COR-L47 (cell line): ENCODE results near the gene RIPPLY2.
"Not testable (repeated sequence)": the region's sequence is repeated elsewhere in the genome, so short reads cannot be mapped to it uniquely, and the experiment has no call there.

Experiments
- DNase-seq: peaks from one replicate; lab custom pipeline; 2025; lab: John Stamatoyannopoulos, UW

RIPPLY2 gene

DNA sequence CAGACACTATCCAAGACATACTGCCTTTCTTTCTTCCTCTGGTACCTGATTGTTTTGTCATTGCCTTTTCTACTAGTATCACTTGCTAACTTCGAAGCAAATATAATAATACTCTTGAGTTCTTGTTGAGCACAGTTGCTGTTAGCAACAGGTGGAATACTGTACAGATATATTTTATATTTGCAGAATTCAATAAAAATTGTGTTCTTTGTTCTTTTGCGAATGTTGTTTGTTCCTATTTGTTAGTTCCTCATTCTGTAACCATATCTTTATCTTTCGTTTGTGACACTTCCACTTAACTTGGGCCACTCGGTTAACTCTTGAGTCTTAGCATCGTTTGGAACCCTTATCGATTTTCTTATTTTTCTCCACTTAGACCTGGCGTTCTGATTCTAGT, 7.2 kb downstream of the RIPPLY2 start:
- no peak for DNase-seq

DNA sequence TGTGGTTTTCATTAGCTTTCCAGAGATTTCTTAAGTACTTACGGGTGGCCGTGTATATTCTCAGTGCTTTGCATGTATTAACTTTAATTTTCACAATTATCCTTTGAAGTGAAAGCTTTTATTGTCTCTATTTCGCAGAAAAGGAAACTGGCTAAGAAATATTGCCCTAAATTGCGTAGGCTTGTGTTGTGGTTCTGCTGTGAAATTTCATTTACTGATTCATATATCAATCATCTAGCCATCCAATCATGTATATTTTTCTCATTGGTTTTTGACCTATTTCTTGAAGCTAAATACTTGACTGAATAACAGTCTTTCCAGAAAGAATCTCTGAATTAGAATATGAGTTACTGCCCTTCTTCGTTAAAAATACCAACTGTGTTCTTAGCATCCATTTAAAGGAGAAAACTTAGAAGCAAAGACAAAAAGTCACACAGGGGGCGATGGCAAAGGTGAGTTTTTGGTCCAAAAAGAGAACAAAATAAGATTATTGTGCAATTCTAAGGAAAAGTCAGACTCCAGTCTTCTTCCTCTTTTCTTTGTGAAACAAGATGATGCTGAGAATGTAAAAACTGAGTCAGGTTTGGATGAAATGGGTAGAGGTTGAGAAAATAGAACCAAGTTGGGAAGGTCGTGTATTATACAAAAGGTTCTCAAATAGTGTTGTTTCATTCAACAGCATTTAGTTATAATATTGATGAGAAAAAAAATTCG, 7.8 kb downstream of the RIPPLY2 start:
- DNase-seq, result no peak

DNA sequence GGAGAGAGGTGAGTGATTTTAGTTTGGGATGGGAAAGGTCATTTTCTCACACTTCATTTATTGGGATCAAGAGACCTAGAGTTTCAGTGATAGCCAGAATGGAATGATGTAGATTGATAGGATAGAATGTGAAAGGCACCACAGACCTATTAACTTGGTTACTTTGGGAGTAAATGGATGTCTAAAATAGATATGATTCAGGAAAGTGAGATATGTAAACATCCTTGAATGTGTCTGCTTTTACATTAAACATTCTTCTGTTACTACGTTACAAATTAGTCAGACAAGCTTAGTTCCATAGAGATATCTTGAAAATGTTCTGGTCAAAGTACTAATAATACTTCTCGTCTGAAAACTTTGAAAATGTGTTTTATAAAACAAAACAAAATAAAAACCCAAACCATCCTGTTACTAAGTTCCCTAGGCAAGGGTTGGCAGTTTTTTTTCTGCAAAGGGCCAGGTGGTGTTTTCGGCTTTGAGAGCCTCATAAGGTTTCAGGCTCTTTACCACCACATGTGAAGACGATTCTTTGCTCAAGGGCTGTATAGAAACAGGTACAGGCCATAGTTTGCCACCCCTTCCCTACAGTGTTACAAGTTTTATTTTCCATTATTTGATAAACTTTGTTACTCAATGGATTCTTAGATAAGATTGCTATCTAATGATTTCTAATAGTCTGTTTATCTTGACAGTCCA, 9.8 kb downstream of the RIPPLY2 start:
- no peak for DNase-seq

DNA sequence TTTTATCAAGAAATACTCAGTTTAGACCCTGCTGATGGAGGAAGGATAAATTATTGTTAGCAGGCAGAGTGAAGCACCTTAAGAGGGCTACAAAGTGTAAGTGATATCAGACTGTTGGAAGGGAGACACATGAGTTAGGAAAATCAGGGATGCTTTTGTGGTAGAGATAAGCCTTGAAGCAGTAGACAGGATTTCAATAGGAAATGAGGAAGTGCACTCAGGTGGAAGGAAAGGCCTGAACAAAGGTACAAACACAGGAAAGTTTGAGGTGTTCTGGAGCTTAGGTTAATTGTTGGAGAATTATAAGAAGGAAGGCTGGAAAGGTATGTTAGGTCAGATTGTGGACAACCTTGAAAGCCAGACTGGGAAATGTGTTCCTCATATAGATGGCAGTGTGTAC, 13.9 kb downstream of the RIPPLY2 start:
- DNase-seq, result no peak

DNA sequence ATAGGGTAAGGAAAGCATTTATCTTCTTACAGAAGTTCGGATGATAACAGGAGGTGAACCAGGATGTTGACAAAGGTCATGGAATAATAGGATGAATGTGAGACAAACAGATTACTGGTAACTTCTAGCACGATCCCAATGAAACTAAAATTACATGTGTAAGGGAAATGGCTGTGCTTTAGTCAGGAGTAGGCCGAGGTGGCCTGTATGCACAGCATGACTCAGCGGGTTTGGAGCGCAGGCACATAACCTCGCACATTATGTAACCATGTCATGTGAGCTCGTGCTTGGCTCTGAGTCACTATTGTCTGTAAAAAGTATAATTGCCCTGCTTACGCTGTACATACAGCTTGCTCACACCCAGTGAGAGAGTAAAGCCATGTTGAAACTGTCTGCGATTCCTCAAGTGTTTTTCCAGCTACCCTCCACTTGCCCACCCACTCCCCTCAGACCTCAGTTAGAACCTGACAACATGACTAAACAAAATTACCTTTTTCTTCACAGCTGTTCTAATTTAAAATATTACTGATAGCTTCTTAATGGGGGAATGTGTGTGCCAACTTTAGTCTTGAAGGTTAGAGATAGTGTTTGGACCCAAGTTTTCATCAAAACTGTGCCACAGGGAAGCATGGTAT, 14.5 kb downstream of the RIPPLY2 start:
- DNase-seq, result peak; percentile 8

DNA sequence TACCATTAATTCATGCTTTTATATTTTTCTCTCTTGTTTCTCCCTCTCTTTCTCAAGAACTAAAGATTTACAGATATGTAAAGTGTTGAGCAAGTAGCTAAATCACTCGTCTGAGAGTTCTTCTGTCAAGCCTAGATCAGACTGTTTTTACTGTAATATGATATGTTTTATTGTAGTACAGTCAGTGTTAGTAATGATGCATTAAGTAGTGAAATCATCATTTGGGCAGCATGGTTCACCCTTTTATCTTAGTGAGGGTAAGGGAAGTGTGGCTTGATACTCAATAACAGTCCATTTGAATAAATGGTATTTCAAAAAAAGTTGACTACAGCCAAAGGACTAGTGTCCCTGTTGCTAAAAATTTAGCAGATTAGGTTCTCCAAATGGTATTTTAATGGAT, 15.5 kb downstream of the RIPPLY2 start:
- no peak for DNase-seq

DNA sequence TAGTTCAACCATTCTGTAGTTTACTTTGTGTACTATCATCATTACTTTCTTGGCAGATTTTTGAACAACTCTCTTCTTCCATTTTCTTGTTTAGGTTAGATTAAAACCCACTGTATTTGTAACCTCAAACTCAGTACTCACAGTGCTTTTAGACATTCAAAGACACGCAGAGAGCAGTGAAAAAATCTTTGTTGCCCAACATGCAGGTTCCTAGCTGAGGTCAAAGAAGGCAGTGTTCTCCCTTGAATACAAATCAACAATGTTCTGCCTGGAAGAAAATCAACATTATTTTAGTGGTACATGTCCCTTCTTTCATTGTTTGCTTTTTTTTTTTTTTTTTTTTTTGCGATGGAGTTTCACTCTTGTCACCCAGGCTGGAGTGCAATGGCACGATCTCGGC, 17.5 kb downstream of the RIPPLY2 start:
- no peak for DNase-seq

DNA sequence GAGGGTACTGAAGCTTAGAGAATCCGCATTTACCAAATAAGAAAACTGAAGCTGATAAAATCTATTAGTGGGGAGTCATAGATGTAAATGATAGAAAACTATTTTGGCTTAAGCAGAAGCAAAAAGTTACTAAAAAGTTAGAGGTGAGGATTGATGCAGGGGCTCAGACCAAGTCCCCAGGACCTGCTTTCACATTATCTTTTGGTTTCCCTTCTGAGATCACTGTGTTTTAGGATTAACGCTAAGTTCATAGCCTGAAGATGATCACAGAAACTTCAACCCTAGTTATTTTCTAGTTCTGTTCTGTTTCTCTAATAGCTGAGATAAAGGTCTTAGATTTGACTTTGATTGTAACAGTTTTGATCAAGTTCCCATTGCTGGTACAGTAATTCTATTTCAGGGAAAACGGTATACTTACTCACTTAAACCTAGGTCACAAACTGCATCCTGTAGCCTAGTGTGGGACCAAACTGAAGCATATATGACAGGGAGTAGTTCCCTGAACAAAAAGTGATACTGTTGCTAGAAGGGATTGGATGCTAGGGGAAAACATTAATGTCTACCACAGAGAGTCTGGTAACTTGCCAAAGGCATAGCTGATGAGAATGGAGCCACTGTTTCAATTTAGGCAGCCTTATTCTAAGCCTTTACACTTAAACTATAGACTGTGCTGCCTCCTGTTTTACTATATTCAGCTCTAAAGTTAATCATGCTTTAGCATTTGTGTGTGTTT, 19.4 kb downstream of the RIPPLY2 start:
- no peak for DNase-seq

DNA sequence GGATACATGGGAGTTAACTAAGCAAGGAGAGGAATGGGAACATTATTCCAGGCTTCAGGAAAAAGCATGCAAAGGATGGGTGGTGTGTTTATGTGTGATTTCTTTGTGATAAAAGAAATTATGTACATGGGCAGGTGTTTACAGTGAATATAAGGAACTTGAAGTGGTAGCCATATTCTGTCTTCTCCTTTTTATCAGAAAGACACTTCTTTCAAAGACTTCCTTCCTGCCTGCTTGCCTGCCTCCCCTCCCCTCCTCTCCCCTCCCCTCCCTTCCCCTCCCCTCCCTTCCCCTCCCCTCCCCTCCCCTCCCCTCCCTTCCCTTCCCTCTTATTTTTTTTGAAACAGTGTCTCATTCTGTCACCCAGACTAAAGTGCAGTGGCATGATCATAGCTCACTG, 20.7 kb downstream of the RIPPLY2 start:
- DNase-seq, result no peak

DNA sequence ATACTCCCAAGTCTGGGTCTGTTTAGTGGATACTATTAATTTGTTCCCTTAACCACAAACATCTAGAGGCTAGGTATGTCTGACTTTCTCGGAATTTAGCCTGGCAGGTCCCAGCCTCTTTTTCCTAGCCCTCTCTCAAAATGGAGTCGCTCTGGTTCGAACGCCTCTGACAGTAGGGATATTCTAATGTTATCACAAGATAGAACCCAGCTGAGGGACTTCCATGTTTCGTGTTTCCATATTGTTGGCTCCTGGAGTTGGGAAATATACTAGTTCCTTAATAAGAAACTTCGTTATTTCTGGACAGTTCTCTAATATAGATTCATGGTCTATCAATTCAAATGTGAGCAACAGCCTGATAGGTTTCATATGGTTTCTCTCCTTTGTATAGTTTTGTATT, 22.7 kb downstream of the RIPPLY2 start:
- DNase-seq, result no peak

DNA sequence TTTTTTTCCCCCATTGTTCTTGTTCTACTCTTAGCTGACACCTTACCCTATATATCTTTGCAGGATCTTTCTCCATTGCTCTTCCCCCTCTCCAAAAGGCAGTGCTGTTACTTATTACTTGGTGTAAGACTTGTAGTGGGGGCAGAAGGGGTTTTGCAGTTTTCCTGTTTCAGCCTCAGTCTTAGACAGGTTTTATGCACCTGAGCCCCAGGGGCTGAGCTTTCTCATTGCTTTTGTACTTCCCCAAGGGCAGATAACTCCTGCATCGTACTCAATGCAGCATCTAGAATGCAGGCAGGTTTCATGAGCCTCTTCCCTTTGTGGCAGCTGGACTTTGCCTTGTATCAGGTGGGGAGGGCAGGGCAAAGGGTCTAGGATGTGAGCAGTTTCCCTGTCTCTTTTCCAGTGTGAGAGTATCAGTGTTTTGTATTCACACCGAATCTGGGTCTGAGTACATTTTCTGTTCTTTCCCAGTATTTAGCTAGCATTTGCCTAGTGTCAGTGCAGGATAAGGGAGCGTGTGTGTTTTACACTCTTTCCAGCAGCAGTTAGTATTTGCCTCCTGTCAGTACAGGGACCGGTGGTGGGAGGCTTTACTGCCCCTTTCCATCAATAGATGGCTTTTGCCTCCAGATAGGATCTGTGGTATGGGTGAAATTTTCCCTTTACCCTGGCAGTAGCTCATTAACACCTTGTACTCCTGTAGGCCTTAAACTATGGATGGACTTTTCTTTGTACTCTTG, 25.9 kb downstream of the RIPPLY2 start:
- DNase-seq, result no peak

DNA sequence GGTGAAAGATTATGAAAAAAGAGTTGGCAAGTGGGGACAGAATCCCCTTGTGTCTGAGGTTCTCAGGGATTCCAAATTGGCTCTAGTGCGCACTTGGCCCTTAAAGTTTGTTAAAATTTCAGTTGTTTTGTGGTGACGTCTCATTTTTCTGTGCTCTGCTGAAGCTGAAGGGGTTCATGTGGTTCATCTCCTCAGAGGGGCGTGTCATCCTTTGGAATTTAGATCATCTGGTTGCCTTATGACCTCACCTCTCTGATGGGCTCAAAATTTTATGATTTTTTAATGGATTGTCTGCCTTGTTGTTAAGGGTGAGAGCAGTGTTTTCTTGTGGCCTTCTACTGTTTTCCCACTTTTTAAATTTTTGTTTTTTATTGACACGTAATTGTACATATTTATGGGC, 26.6 kb downstream of the RIPPLY2 start:
- no peak for DNase-seq

DNA sequence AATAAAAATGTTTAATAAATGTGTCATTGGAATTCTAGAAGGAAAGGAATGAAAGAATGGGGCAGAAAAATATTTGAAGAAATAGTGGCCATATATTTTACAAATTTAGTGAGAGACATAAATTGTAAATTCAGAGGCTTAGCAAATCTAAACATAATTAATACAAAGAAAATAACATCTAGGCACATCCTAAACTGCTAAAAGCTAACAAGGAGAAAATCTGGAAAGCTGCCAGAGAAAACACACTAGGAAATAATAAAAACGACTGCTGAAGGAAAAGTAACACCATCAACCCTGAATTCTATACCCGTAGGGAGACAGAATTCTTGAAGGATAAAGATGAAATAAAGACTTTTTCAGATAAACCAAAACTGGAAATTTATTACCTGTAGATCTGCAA, 30.1 kb downstream of the RIPPLY2 start:
- DNase-seq, result peak; percentile 35

DNA sequence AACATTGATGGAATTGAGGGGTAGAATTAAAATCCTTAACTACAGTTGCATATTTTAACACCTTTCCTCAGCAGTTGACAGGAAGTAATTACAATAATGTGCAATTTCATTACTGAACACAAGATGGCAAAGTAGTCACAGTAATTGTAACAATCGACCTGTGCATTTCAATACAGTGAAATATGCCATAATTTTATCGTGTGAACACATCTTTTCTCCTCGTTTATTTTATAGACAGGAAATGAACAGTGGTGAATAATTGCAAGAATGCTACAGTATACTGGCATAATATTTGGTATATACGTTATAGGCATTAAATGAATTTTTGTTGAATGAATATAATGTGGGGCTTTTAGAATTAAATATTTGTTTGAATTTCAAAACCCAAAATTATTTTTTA, 31.4 kb downstream of the RIPPLY2 start:
- DNase-seq, result peak; percentile 52

DNA sequence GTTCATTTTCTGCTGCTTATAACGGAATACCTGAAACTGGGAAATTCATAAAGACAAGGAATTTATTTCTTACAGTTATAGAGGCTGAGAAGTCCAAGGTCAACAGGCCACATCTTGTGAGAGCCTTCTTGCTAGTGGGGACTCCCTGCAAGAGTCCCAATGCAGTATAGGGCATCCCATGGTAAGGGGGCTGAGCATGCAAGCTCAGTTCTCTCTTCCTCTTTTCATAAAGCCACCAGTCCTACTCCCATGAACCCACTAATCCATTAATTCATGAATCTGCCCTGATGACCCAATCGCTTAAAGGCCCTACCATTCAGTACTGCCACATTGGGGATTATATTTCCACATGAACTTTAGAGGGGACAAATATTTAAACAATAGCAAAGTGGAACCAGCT, 32.8 kb downstream of the RIPPLY2 start:
- no peak for DNase-seq

DNA sequence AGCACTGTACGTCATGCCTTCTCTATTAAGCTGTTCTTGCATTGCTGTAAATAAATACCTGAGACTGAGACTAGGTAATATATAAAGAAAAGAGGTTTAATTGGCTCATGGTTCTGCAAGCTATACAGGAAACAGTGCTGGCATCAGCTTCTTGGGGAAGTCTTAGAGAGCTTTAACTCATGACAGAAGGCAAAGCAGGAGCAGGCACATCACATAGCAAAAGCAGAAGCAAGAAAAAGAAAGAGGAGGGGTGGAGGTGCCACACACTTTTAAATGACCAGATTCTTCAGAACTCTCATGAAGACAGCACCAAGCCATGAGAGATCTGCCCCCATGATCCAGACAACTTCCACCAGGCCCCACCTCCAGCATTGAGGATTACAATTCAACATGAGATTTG, 36.5 kb downstream of the RIPPLY2 start:
- DNase-seq, result no peak

DNA sequence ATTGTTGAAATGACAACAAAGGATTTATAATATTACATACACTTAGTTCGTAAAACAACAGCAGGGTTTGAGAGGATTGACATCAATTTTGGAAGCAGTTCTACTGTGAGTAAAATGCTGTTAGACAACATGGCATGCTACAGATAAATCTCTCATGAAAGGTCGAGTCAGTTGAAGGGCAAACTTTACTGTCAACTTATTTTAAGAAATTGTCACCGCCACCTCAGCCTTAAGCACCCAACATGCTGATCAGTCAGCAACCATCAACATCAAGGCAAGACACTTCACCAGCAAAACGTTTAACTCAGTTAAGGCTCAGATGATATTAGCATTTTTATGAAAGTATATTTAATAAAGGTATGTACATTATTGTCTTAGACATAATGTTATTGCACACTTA, 37.4 kb downstream of the RIPPLY2 start:
- no peak for DNase-seq

DNA sequence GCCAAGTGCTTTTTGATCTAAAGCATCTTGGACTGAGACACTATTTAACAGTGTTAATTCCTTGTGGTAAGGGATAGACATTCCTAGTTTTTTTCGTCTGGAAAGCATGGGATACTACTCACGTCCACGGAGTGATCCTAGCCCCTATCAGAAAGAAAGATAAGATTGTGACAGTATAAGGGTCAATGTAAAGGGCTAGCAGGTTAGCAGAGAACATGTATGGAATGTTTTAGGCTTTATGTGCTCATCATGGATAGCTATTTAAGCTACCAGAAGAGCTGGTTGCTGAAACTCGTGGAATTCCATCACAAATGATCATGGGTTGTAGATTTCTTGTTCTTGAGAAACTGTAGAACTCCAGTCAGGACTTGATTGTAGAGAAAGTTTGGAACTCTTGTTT, 38.4 kb downstream of the RIPPLY2 start:
- DNase-seq, result no peak

DNA sequence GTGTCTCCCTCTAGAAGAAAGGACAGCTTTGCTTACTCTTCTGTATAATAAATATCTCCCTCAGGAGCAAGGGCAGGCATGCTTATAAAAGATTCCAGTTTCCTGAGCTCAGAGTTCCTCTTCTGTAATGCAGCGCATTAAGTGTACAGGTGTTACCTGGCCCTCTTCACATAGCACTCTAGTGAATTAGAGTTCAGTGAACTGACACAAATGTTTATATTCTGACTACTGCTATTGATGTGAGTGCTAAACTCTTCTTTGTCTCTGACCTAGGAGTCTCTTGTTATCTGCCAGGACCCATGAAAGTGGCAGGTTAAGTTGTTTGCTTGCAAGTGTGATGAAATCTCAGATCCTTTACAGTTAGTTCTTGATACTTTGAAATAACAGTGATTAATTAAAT, 39.9 kb downstream of the RIPPLY2 start:
- DNase-seq, result no peak

DNA sequence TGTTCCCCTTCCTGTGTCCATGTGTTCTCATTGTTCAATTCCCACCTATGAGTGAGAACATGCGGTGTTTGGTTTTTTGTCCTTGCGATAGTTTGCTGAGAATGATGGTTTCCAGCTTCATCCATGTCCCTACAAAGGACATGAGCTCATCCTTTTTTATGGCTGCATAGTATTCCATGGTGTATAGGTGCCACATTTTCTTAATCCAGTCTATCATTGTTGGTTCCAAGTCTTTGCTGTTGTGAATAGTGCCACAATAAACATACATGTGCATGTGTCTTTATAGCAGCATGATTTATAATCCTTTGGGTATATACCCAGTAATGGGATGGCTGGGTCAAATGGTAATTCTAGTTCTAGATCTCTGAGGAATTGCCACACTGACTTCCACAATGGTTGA, 43.9 kb downstream of the RIPPLY2 start:
- not testable (repeated sequence) for DNase-seq

DNA sequence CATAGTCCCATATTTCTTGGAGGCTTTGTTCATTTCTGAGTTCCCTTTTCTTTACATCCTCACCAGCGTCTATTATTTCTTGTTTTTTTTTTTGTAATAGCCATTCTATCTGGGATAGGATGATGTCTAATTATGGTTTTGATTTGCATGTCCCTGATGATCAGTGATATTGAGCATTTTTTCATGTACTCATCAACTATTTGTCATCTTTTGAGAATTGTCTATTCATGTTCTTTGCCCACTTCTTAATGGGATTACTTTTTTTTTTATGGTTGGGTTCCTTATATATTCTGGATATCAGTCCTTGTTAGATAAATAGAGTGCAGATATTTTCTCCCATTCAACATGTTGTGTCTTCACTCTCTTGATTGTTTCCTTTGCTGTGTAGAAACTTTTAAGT, 48.5 kb downstream of the RIPPLY2 start:
- no peak for DNase-seq

DNA sequence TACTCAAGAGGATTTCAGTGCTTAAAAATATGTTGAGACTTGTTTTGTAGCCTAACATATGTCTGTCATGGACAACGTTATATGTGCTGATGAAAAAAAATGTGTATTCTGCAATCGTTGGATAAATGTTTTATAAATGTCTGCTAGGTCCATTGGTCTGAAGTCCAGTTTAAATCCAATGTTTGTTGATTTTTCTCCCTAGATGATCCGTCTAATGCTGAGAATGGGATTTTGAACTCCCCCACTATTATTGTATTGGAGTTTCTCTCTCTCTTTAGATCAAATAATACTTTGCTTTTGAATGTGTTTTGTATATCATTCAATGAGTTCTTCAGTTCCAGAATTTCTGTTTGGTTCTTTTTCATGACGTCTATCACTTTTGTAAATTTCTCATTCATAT, 51.2 kb downstream of the RIPPLY2 start:
- DNase-seq, result no peak
